GM19328 (cell line): ENCODE data around the gene PRC1.
A peak's percentile ranks its signal among the peaks of the same experiment; 100 is the strongest.

Experiments
- ATAC-seq: cut with Tn5 transposase; IDR thresholded peaks from one replicate; pipeline ENCODE4 v1.9.1; 2021; ENCODE audit warnings: mild to moderate bottlenecking, moderate library complexity; ENCODE audit not compliant: unreplicated experiment

PRC1 gene

DNA sequence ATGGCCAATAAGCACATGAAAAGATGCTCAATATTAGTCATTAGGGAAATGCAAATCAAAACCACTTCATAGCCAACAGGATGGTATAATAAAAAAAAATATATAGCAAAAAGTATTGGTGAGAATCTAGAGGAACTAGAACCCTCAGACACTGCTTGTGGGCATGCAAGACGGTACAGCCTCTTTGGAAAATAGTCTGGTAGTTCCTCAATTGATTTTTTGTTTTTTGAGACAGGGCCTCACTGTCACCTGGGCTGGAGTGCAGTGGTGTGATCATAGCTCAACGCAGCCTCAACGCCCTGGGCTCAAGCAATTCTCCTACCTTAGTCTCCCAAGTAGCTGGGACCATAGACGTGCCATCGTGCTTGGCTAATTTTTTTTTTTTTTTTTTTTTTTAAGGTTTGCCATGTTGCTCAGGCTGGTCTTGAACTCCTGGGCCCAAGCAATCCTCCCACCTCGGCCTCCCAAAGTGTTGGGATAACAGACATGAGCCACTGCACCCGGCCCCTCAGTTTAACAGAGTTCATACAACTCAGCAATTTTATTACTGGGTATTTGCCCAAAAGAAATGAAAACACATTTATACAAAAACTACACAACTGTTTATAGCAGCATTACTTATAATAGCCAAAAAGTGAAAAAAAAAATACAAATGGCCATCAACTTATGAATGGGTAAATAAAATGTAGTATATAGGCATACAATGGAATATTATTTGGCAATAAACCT is 5.1 kb downstream of the PRC1 start:
- no peak for ATAC-seq

DNA sequence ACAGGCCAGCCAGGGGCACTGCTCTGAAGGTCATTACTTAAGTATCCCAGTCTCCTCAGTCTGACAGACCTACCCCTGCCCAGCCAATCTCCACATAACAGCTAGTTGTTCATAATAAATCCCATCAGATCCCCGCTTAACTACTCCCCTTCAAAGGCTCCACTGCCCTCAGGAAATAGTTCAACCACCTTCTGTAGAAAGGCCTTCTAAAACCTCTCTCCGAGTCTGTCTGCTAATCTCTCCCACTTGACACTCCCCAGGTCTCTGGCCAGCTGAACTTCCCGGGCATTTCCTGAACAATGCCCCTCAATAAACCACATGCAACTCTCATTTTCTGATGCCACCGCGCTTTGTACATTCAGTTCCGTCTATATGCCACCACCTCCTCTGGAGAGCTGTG is 6.0 kb downstream of the PRC1 start:
- no peak for ATAC-seq

DNA sequence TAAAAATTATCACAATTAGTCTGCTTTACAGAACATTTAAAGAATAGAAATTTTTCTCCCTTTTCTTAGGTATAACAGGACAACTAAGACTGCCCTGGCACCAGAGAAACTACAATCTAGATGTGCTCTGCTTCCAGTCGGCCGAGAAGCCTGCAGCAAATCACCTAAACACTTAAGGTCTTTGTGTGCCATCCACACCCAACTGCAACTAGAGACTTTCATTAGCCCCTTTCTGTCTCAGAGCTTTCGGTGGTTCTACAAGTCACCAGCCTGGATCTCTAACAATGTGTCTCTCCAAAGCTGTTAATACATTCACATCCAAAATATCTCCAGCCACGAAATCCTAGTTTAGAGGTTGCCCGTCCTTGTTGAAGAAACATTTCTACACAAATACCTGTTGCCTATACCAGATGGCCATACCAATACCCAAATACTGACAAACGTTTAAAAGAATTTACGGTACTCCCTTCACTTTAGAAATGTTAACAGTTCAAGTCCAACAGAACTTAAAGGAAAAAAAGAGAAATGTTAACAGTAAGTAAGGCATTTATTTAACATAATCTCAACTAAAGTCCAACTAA is 6.7 kb downstream of the PRC1 start:
- ATAC-seq: no peak

DNA sequence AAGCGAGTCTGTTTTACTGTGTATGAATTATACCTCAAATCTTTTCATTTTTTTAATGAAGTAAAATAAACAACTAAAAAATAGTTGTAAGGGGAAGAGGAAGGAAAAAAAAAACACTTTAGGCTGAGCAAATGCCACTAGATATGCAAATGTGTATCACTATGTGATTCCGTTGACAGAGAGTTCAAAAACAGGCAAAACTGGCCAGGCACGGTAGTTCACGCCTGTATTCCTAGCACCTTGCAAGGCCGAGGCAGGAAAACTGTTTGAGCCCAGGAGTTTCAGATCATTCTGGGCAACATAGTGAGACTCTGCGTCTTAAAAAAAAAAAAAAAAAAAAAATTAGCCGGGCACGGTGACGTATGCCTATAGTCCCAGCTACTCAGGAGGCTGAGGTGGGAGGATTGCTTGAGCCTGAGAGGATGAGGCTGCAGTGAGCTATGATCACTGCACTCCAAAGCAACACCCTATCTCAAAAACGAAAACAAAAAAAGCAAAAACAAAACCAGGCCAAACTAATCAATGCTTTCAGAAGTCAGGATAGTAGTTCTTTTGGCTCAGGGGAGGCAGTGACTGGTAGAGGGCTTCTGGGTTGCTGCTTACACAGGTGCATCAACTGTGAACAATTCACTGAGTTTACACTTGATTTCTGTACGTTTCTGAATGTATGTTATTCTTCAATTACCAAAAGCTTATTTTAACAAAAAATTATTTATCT is 7.4 kb downstream of the PRC1 start:
- peak; percentile 42 for ATAC-seq

DNA sequence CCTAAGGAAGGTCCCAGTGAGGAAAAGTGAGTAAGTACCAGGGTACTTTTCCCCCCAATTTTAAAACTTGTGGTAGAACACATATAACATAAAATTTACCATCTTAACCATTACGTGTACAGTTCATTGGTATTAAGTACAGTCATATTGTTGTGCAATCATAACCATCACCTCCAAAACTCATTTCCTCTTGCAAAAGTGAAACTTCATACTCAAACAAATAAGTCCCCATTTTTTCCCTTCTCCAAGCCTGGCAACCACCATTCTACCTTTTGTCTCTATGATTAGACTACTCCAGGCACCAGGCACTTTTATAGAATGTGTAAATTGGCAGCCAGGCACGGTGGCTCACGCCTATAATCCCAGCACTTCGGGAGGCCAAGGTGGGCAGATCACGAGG is 12.2 kb downstream of the PRC1 start:
- no peak for ATAC-seq

DNA sequence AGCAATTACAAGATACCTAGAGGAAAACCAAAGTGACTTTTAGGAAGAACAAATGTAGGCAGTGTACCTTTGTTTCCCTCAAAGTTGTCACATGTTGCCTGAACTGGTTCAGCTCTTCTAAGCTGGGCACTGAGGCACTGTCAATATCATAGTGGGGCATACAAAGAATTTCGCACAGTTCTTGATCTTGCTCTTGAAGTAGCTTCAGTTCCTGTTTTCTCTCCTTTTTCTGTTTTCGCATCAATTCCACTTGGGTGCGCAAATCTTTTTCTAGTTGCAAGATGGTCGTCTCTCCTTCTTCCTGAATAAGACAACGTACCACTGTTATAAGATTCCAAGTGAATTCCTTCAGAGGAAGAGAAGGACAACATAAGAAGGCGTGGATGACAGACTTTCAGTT is 12.7 kb downstream of the PRC1 start:
- ATAC-seq: peak; percentile 69

DNA sequence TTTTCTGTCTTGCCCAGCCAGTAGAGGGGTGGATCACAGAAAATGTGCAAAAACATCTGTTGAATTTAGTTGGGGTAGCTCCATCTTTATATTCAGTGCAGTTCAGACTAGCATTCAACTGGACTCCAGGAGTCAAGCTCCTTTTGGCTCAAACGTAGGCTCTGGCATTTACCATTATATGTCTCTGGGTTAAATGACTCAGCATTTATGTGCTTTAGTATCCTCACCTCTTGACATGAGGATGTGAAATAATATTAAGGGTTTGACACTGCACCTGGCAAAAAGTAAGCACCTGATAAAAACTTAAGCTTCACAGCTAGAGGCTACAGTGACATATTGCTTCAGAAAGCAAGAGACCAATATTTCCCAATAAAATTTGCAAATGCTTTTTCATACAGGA is 14.8 kb downstream of the PRC1 start:
- no peak for ATAC-seq

DNA sequence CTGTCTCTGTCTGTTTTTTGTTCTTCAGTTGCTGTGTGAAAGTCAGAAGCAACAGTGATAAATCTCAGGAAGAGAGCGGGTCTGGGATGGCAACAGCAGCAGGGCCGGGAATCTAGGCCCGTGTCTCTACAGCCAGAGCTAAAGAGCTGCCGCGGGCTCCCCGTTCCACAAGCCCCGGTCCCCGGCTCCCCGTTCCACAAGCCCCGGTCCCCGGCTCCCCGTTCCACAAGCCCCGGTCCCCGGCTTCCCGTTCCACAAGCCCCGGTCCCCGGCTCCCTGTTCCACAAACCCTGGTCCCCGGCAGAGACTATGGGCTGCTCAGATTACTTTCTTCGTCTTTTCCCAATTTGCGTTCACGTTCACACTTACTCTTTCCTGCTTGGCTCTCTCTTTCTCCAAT is 20.1 kb downstream of the PRC1 start:
- ATAC-seq: no peak

DNA sequence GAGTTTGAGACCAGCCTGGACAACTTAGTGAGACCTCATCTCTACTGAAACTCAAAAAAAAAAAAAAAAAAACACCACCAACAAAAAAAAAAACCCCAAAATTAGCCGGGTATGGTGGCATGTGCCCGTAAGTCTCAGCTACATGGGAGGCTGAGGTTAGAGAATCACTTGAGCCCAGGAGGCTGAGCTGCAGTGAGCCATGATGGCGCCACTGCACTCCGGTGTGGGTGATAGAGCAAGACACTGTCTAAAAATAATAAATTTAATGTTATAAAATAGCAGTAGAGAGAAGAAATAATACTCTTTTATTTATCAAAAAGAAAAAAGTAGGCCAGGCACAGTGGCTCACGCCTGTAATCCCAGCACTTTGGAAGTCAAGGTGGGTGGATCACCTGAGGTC is 22.2 kb downstream of the PRC1 start:
- ATAC-seq: no peak

DNA sequence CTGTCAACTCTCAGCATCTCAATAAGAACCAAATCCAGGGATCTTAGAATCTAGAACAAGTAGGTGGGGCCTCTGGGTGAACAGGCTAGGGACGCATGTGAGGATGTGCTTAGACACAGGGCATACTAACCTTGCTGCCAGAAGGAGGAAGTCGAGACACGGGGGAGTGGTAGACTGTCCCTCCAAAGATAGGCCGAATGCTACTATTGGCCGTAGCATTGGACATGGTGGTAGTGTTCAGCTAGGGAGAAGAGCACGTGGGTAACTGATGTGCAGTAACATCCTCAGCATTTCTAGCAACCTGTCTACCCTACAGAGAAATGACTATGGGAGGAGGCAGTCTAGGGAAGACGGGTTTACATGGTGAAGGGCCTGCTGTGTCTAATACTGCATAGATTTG is 24.1 kb downstream of the PRC1 start:
- ATAC-seq: no peak

DNA sequence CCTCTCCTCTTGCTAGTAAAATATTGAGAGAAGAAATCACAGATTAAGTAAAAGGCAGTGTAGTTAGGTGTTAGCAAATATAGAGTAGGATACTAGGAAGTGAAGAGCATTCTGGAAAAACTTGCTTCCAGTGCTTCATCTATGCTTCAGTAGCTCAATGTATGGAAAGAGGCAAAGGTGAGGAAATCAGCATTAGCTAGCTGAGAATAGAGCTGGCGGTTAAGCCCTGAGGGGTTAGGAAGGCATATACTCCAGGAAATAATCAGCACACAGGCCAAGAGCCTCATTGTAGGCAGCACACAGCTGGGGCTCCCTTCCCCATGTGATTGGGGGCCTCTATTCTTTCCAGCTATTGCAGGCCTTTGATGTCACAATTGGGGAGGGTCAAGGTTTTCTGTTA is 25.9 kb downstream of the PRC1 start:
- ATAC-seq: no peak

DNA sequence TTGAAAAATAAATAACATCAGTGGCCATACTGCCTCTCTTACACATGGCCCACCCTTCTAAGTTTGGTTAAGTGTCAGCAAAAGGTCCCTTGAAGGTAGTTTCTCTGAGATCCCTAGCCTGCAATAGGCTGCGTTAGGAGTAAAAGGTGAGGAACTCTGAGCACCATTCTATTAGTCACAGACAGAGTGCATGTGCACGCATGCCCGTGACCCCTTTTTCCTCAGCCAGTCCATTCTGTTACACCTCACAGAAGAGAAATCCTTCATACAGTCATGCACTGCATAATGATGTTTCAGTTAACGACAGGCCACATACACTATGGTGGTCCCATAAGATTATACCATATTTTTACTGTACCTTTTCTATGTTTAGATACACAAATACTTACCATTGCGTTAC is 27.1 kb downstream of the PRC1 start:
- ATAC-seq: no peak

DNA sequence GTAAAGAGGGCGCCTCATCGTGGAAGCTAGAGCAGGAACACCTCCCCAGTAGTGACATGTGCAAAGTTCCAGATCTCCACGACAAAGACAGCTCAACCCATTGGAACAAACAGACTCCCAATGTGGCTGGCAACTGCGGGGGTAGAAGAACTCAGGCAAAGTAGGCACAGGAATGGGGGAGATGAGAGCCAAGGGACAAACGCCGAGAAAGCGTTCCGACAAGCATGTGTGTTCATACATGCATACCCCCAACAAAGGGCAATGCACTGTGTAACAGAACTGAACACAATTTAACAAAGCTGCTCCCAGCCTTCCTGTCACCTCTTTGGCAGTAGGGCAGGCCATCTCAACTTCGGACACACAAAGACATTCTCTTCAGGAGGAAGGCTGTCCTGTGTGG is 28.1 kb downstream of the PRC1 start:
- no peak for ATAC-seq

DNA sequence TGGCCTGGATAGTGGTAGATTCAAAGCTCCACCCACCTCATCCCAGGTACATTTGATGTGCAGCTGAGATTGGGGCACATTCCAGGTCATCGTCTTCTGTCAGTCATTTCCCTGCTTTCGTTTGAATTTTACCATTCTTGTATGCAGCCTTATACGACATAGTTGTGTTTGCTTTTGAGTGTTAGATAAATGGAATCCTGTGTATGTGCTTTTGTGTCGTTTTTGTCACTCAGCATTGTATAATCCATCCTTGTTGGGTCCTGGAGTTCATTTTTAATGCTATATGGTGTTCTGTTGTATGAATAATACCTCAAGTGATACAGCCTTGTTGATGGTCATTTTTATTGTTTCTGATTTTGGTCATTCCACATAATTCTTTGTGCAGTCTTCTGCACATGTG is 32.3 kb downstream of the PRC1 start:
- no peak for ATAC-seq

DNA sequence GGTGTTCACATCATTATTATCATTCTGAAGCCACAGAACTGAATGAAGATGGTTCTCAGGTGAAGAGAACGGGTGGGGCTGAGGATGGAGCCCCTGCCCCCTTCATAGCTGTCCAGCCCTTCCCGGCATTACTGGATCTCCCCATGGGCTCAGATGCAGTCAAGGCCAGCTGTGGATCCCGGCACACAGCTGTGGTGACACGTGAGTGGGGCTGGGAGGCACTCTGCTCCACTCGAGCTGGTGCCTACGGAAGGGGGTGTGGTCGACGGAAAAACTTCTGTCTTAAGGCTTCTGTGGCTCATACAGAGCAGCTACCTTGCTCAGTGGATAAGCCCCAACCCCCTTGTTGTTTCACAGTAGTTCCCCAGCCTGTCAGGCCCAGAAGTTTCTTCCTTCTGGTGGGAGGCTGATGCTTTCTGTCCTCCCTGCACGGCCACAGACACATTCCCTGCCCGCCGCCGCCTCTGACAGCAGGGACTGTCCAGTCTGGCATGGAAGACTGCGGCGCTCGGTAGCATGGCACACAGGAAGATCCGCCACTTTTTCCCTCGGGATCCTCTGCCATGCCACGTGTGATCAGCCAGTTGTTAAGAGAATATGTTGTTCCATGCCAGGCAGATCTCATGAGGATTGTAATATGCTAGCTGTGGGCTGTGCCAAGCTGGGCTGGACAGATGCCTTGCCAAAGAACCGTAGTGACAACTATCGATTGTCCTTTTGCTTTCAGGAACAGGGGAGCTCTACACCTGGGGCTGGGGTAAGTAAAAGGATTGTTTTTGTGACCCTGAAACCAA is 33.8 kb downstream of the PRC1 start:
- ATAC-seq: no peak

DNA sequence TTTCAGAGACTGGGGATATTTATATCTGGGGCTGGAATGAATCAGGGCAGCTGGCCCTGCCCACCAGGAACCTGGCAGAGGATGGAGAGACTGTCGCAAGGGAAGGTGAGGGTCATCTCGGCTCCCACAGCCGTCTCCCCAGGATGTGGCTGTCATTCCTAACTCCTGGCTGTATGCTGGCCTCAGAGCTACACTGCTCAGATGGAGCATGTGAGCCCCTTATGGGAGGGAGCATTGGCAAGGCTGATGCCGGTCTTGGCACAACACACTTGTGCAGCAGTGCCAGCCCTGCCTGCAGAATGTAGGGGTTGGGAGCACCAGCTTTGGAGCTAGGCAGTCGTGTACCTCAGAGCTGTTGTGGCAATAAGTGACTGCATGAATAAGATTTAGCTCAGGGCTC is 34.4 kb downstream of the PRC1 start:
- no peak for ATAC-seq

DNA sequence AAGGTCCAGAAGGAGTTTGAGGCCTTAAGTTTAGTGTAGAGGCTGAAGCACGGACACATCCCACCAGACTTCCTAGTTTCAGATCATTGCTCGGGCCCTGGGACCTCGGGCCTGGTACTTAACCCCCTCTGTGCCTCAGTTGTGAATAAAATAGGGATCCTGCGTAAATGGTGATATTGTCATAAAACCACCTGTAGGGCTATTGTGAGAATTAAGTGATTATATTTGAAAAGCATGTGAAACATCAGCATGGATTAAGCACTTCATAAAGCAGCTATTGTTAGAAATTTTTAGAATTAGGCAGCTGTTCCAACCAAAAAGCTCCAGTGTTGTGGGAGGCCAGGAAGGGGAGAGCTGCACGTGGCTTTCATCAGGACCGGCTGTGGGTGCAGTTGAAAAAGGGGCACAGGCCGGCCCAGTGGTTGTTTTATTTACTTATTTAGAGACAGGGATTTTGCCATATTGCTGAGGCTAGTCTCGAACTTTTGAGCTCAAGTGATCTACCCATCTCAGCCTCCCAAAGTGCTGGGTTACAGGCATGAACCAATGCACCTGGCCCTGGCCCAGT is 35.2 kb downstream of the PRC1 start:
- ATAC-seq: no peak

DNA sequence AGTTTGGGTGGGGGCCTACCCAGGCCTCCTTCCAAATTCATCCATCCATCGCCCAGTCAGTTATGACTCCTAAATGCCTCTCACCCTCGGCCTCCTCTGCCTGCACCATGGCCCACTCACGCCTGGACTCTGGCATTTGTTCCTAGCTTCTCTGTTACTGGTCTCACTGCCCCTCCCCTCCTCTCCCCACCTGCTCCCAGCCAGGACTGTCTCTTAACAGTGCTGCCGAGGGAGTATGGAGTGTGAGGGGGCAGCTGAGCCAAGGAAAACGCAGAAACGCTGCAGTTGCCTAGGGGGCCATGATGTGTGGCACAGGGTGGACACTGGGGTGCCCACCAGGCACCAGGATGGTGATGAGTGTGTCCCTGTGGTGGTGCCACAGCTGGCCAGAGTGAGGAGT is 36.5 kb downstream of the PRC1 start:
- ATAC-seq: no peak

DNA sequence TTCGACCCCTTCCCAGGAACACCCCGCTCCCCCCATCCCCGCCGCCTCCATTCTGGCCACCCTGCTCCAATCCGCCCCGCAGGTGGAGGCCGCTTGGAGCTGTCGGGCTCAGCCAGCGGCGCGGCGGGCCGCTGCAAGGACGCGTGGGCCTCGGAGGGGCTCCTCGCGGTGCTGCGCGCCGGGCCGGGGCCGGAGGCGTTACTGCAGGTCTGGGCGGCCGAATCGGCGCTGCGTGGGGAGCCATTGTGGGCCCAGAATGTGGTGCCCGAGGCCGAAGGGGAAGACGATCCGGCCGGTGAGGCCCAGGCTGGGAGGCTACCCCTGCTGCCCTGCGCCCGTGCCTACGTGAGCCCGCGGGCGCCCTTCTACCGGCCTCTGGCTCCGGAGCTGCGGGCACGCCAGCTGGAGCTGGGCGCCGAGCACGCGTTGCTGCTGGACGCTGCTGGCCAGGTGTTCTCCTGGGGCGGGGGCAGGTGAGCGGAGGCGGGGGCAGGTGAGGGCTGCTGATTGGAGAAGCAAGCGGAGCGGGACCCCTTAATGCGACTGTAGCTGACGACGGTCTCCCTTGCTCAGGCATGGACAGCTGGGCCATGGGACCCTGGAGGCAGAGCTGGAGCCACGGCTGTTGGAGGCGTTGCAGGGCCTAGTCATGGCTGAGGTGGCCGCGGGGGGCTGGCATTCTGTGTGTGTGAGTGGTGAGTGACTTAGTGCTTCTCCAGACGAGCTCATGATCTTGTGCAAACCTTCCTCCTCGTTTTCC is 37.1 kb downstream of the PRC1 start:
- ATAC-seq: no peak

DNA sequence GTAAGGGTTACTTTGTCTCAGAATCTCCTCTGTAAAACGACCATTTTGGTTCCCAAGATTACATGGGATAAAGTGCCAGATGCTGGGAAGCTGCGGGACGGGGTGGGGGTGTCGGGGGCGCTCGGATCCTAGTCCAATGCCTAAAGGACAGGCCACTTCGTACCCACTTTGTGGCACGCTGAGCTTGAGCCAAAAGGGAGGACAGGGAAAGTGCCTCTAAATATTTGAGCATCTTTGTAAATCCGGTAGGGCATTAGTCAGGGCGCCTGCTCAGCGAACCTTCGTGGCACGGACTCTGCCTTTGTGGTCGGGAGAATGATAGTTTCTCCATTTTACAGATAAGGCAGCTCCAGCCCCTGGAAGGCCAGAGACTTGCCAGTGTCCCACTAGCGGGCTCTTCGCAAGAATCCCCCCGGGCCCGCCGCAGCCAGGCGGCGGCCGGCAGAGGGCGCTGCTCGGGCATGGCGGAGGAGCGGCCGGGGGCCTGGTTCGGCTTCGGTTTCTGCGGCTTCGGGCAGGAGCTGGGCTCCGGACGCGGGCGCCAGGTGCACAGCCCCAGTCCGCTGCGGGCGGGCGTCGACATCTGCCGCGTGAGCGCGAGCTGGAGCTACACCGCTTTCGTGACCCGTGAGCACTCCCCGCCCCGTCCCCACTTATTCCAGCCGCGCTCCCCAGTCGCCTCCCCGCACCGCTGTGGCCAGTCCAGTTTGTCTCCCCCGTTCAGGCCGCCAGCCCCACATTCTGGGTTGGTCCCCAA is 37.9 kb downstream of the PRC1 start:
- ATAC-seq: no peak
